ENCODE measurements around the gene CDH23.

DNA sequence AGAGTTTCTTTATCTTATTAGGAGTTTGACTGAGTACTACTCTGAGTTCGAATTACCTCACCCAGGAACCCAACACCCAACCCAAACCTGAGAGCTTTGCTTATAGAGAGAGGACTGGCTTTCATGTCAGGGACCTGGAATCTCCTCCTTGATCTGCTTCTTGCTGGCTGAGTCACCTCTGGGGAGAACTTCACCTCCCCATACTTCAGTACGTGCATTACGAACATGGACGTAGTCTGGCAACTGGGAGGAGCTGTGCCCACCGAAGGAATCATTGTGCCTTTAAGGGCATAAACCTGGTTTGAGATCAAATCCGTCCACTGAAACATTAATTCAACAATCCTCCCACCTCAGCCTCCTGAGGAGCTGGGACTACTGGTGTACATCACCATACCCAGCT, 466.5 kb downstream of the CDH23 start:
- TF ChIP-seq POLR2A (IDR thresholded peaks at IDR 0.05; ENCODE audit: low read length) (no peak), GATA1 (IDR thresholded peaks at IDR 0.05; ENCODE audit: low read depth, low read length) (no peak)

Measured in erythroblast (primary cell).